ENCODE measurements around the gene PURB. TPM values are rescaled to one million over a fixed set of nuclear protein-coding genes. Genes with fewer than 3 reads are reported as not detected.

The PURB gene
- total and polyA plus RNA-seq, 9 of the 15 experiments (the other 6 are each of a cell fraction or from before 2014, with no cell fraction given), result 1.6 to 14.1 (median 8.8) TPM

DNA sequence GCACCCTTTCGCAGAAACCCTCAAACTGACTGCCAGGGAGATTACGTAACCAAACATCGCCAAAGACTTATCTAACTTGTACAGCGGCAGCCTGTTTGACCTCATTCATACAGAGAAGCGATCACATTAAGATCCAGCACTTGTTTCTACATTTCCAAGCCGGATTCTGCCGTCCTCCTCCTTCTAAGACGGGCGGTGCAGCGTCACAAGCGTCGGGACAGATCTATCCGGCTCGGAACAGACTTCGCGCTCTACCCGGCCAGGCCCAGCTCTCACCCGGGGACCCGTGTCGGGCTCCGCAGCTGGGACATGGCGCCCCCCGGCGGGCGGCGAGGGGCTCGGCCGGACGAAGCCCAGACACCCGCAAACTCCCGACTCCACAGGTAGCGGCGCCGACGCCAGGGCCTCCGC, 37.8 kb downstream of the PURB start:
- POLR2A ChIA-PET, result interaction anchor here (0.6 to 4.3 kb wide), 33 partner anchors 8 to 305 kb away, joined by 3 to 43 read pairs (median 5); partner anchors contain the start of genes OGDH, PURB, TBRG4 and TMED4
- H3K9ac ChIP-seq (ENCODE audit: insufficient read depth in 1 of 2, low read depth in 2 of 2, low read length in 2 of 2), result peak overlapping the region; percentile 93 to 95
- H3K27me3 ChIP-seq (ENCODE audit: control insufficient read depth in 2 of 2, insufficient read depth in 2 of 2, low read length in 2 of 2), result no peaks in the 10 kb centered on the region
- H3K9me3 ChIP-seq (replicated peaks; ENCODE audit: control insufficient read depth, insufficient read depth, low read depth, low read length), result no peaks in the 10 kb centered on the region
- H2AFZ ChIP-seq (ENCODE audit: low read depth, low read length), result peak overlapping the region; percentile 68
- FAIRE-seq, result peak; percentile 96
- in situ Hi-C loops (cut with MboI), result no loop called here
- intact Hi-C loops (cut with micrococcal nuclease), result loop anchor here (1.0 to 10.0 kb wide), 3 partner anchors 103 to 259 kb away; partner anchors contain the start of gene ZMIZ2
- H3K4me1 ChIP-seq (replicated peaks in 1 of 2; ENCODE audit: control insufficient read depth in 2 of 2, insufficient read depth in 2 of 2, low read length in 2 of 2), result peaks cover 15% of the 10 kb centered on the region in 2 experiments; a peak in 4 of 5 replicates
- peaks cover 65% of the 10 kb centered on the region for H3K79me2 ChIP-seq (ENCODE audit: control insufficient read depth, insufficient read depth, low read length)
- ATAC-seq, result peak; percentile 75
- H4K20me1 ChIP-seq (replicated peaks; ENCODE audit: control insufficient read depth, insufficient read depth, low read length), result peaks cover 15% of the 10 kb centered on the region; the same call in 1 of the 2 replicates
- H3K27ac ChIP-seq (ENCODE audit: extremely low read depth, low read depth, low read length), result peak overlapping the region; percentile 98
- peak overlapping the region; percentile 91 for H3K4me2 ChIP-seq (ENCODE audit: insufficient read depth, low read length)
- BruUV-seq (replicated peaks), result TSS peak; percentile 49
- no peaks in the 10 kb centered on the region for H3K9me1 ChIP-seq (ENCODE audit: control insufficient read depth, insufficient read depth, low read length)
- peak; percentile 87 to 91 (median 89) for DNase-seq (ENCODE audit: extremely low read depth in 1 of 4, low spot score in 3 of 4)
- peaks cover 20% of the 10 kb centered on the region for H3K36me3 ChIP-seq (ENCODE audit: control insufficient read depth, insufficient read depth, low read length)
- WGBS (ENCODE audit: insufficient coverage, low coverage, missing lambda C conversion rate), result under 1% methylated on average over 22 of the region's 36 CpGs
- CTCF ChIA-PET (ENCODE audit: low intra/inter-chr PET ratio), result interaction anchor here (1.7 kb wide), 1 partner anchor 260 kb away, joined by 9 read pairs; no protein-coding TSS in a partner anchor
- H3K4me3 ChIP-seq, result peak overlapping the region; percentile 72
- no peak for TF ChIP-seq ZC3H11A (IDR thresholded peaks at IDR 0.05; ENCODE audit: low read depth, low read length)
- TF ChIP-seq MBD2 (IDR thresholded peaks at IDR 0.05; ENCODE audit: borderline replicate concordance, low read depth), result 0 out of 2 replicates have a peak, but pooled peaks have one; percentile 50
- peak; percentile 74 for TF ChIP-seq HMGN3 (IDR thresholded peaks at IDR 0.05; ENCODE audit: borderline replicate concordance, extremely low read depth, insufficient read length, low read depth, low read length)
- no peak for TF ChIP-seq PHF21A (IDR thresholded peaks at IDR 0.05; ENCODE audit: borderline replicate concordance, low read depth)
- no peak for TF ChIP-seq TCFL5 (CRISPR knock-in tag; conservative IDR thresholded peaks at IDR 0.05)
- TF ChIP-seq PML (IDR thresholded peaks at IDR 0.05; ENCODE audit: low read length), result peak; percentile 94; the same call in 1 of the 2 replicates
- TF ChIP-seq ZNF75A (CRISPR knock-in tag; IDR thresholded peaks at IDR 0.05), result no peak
- TF ChIP-seq, protein P1, sequence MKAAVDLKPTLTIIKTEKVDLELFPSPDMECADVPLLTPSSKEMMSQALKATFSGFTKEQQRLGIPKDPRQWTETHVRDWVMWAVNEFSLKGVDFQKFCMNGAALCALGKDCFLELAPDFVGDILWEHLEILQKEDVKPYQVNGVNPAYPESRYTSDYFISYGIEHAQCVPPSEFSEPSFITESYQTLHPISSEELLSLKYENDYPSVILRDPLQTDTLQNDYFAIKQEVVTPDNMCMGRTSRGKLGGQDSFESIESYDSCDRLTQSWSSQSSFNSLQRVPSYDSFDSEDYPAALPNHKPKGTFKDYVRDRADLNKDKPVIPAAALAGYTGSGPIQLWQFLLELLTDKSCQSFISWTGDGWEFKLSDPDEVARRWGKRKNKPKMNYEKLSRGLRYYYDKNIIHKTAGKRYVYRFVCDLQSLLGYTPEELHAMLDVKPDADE (conservative IDR thresholded peaks at IDR 0.05; ENCODE audit: control insufficient read depth, low read depth, low read length), result peak; percentile 80
- no peak for TF ChIP-seq ZNF134 (CRISPR knock-in tag; conservative IDR thresholded peaks at IDR 0.05)
- no peak for TF ChIP-seq PTBP1 (IDR thresholded peaks at IDR 0.05; ENCODE audit: low read depth, low read length)
- TF ChIP-seq, protein P2, sequence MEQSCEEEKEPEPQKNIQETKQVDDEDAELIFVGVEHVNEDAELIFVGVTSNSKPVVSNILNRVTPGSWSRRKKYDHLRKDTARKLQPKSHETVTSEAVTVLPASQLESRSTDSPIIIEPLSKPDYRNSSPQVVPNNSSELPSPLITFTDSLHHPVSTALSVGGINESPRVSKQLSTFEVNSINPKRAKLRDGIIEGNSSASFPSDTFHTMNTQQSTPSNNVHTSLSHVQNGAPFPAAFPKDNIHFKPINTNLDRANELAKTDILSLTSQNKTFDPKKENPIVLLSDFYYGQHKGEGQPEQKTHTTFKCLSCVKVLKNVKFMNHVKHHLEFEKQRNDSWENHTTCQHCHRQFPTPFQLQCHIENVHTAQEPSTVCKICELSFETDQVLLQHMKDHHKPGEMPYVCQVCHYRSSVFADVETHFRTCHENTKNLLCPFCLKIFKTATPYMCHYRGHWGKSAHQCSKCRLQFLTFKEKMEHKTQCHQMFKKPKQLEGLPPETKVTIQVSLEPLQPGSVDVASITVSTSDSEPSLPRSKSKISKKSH (CRISPR knock-in tag; IDR thresholded peaks at IDR 0.05), result no peak
- no peak for TF ChIP-seq THRAP3 (IDR thresholded peaks at IDR 0.05; ENCODE audit: borderline replicate concordance)
- no peak for TF ChIP-seq NFIX (CRISPR knock-in tag; IDR thresholded peaks at IDR 0.05; ENCODE audit: low read depth)
- peak; percentile 49 to 70 for TF ChIP-seq FOXK2 (conservative IDR thresholded peaks at IDR 0.05 in 1 of 2, IDR thresholded peaks at IDR 0.05 in 1 of 2; ENCODE audit: low read depth in 2 of 2)
- TF ChIP-seq ZFP36 (IDR thresholded peaks at IDR 0.05; ENCODE audit: low read depth, low read length, partially characterized antibody), result no peak
- peak; percentile 75 for TF ChIP-seq ZFX (CRISPR knock-in tag; IDR thresholded peaks at IDR 0.05)
- TF ChIP-seq MCM2 (IDR thresholded peaks at IDR 0.05; ENCODE audit: low read depth), result no peak
- no peak for TF ChIP-seq PTRF (tag; IDR thresholded peaks at IDR 0.05)
- peak; percentile 79 for TF ChIP-seq CREB1 (IDR thresholded peaks at IDR 0.05)
- peak; percentile 13; the same call in 1 of the 2 replicates for TF ChIP-seq CREB1 (CRISPR knock-in tag; IDR thresholded peaks at IDR 0.05)
- no peak for TF ChIP-seq NFYB (IDR thresholded peaks at IDR 0.05; ENCODE audit: extremely low read depth, insufficient read length)
- TF ChIP-seq MCM7 (IDR thresholded peaks at IDR 0.05), result no peak

All from K562 (cell line).